Right lobe of liver (tissue), 6 donors: Measurements from ENCODE around the gene KMT2E. TPM values are rescaled to one million over a fixed set of nuclear protein-coding genes. Genes with fewer than 3 reads are reported as not detected.

ENCODE experiments used
- ATAC-seq, 4 donors: fragments of 200-7000 bp; cut with Tn5 transposase; one replicate each; pipeline ENCODE4 v1.9.1; 2020; ENCODE audit warnings: mild to moderate bottlenecking in 4 of 4, moderate library complexity in 4 of 4
- DNase-seq, 3 donors: peaks; one replicate each; pipeline ENCODE4 v3.0.0-alpha.2; 2020
- H3K27ac ChIP-seq, 3 donors: fragments of 200-600 bp; one replicate each; pipeline ENCODE4 v1.8.0; 2022
- H3K27me3 ChIP-seq, 2 donors: fragments of 200-600 bp; one replicate each; pipeline ENCODE4 v1.8.0; 2022
- H3K36me3 ChIP-seq, 4 donors: fragments of 200-600 bp; sonication (generic) in 1 of 4; one replicate each; pipeline versions ENCODE4 v1.5.1 to v1.8.0; 2017 to 2022; ENCODE audit warnings: control low read depth in 1 of 4
- H3K4me1 ChIP-seq, 4 donors: fragments of 200-600 bp; sonication (generic) in 1 of 4; one replicate each; pipeline versions ENCODE4 v1.5.1 to v1.8.0; 2017 to 2022; ENCODE audit warnings: control low read depth in 1 of 4
- H3K4me3 ChIP-seq, 3 donors: fragments of 200-600 bp; one replicate each; pipeline ENCODE4 v1.8.0; 2022
- H3K9me3 ChIP-seq, 4 donors: fragments of 200-600 bp; sonication (generic) in 1 of 4; one replicate each; pipeline versions ENCODE4 v1.5.1 to v1.8.0; 2017 to 2022; ENCODE audit warnings: control low read depth in 1 of 4
- CTCF ChIP-seq, 4 donors: fragments of 200-600 bp in 3 of 4; fragments of 450-650 bp in 1 of 4; IDR thresholded peaks; one replicate each; pipeline versions ENCODE4 v1.5.1 to v1.8.0; 2016 to 2022; ENCODE audit warnings: antibody characterized with exemption in 4 of 4, mild to moderate bottlenecking in 2 of 4
- POLR2A ChIP-seq: fragments of 450-650 bp; IDR thresholded peaks from one replicate; pipeline ENCODE4 v1.6.1; 2017; ENCODE audit warnings: antibody characterized with exemption, mild to moderate bottlenecking
- WGBS: methylation state at CpG from one replicate; pipeline ENCODE4 v1.1.6; 2018; ENCODE audit warnings: low coverage, low lambda C conversion rate; ENCODE audit not compliant: insufficient coverage; ENCODE audit errors: missing lambda C conversion rate; 5-methylcytosine and 5-hydroxymethylcytosine counted together
- intact Hi-C, 2 donors: fragments of 100-400 bp; cut with DNase I; formaldehyde crosslinking; loops; one replicate each; pipeline versions ENCODE4 v1.11.2 to v1.14.1; 2022
- total RNA-seq, 6 experiments: library from RNA; depleted of rRNA in 2 of 6; stranded (reverse); fragments of >200 nt in 2 of 6; fragmentation: NEBNext Ultra II Directional in 3 of 6; extraction: Animal tissue kit (Norgen Biotek cat#: 25700) in 3 of 6; gene quantifications; one replicate each; pipeline versions ENCODE4 v1.1.0 to v1.2.4, GENCODE V29; 2016 to 2023
- donor health status: DM: no; HTN: yes; CAD: no.
- donor health status: DM: no; HTN: no; CAD: no.
- donor health status: DM: no; HTN: no; CAD: no.
- donor health status: DM: no; HTN: yes; CAD: no.
- donor health status: DM: no; HTN: yes; CAD: no.

Gene KMT2E
- total RNA-seq, 6 experiments from 2014 or later = 21.6 to 31.6 (median 25.3) TPM

- Histone ChIP-seq H3K4me3 (no peak overlapping the region), H3K27me3 (no peaks in the 10 kb centered on the region), H3K27ac (no peak overlapping the region), H3K4me1 (peaks cover 0 to 90% (median 24%) of the 10 kb centered on the region in 4 donors), H3K36me3 (no peaks in the 10 kb centered on the region), H3K9me3 (no peaks in the 10 kb centered on the region)
- ATAC-seq = no peak
- intact Hi-C loops = no loop called here
- TF ChIP-seq POLR2A (no peak), CTCF (IDR thresholded peaks at IDR 0.05) (no peak)
- DNase-seq = no peak
- WGBS = 61% methylated on average over 3 of the region's 3 CpGs
These were observed 8.0 kb downstream of the KMT2E start for GRCh38 chr7:105021967-105022366.

- 54% methylated on average over 4 of the region's 4 CpGs for WGBS
- Histone ChIP-seq H3K27me3 (no peaks in the 10 kb centered on the region), H3K4me3 (no peak overlapping the region), H3K4me1 (peaks cover 0 to 85% (median 23%) of the 10 kb centered on the region in 4 donors), H3K27ac (no peak overlapping the region), H3K36me3 (no peaks in the 10 kb centered on the region), H3K9me3 (no peaks in the 10 kb centered on the region)
- TF ChIP-seq CTCF (IDR thresholded peaks at IDR 0.05) (no peak), POLR2A (no peak)
- intact Hi-C loops = no loop called here
- DNase-seq (no peak), ATAC-seq (no peak)
These were observed 8.5 kb downstream of the KMT2E start for GRCh38 chr7:105022458-105022857.

- H3K36me3 ChIP-seq = no peaks in the 10 kb centered on the region
- no peak overlapping the region for H3K27ac ChIP-seq
- no peak overlapping the region for H3K4me3 ChIP-seq
- no peaks in the 10 kb centered on the region for H3K27me3 ChIP-seq
- H3K4me1 ChIP-seq = peaks cover 0 to 67% (median 18%) of the 10 kb centered on the region in 4 donors
- ATAC-seq = peak in 1 of 4 donors; percentile 25
- WGBS = 36% methylated on average over 1 of the region's 1 CpG
- no peak for DNase-seq
- TF ChIP-seq POLR2A (no peak), CTCF (IDR thresholded peaks at IDR 0.05) (no peak)
- intact Hi-C loops = no loop called here
- H3K9me3 ChIP-seq = no peaks in the 10 kb centered on the region
These were observed 10.7 kb downstream of the KMT2E start for GRCh38 chr7:105024734-105025133.

- no peak overlapping the region for H3K27ac ChIP-seq
- H3K4me1 ChIP-seq = peaks cover 0 to 59% (median 16%) of the 10 kb centered on the region in 4 donors
- intact Hi-C loops = no loop called here
- H3K9me3 ChIP-seq = no peaks in the 10 kb centered on the region
- WGBS = 75% methylated on average over 1 of the region's 2 CpGs
- DNase-seq = no peak
- no peaks in the 10 kb centered on the region for H3K27me3 ChIP-seq
- H3K36me3 ChIP-seq = no peaks in the 10 kb centered on the region
- no peak overlapping the region for H3K4me3 ChIP-seq
- ATAC-seq = no peak
- TF ChIP-seq POLR2A (no peak), CTCF (IDR thresholded peaks at IDR 0.05) (no peak)
These were observed 12.7 kb downstream of the KMT2E start for GRCh38 chr7:105026750-105027149.
